HCT116 (cell line): ENCODE results near the gene UBE2D1. TPM values are rescaled to one million over a fixed set of nuclear protein-coding genes. Genes with fewer than 3 reads are reported as not detected.

ENCODE experiments used
- ATAC-seq: fragments of 200-7000 bp; cut with Tn5 transposase; 2 replicates; pipeline ENCODE4 v1.9.1; 2020; ENCODE audit warnings: mild to moderate bottlenecking, moderate library complexity
- BruUV-seq: library from RNA; stranded (reverse); fragments of 400-500 nt; replicated peaks from 2 replicates; lab custom pipeline; 2021; lab: Mats Ljungman, UMichigan
- CTCF ChIA-PET: fragments of 300-600 bp; sonication (Branson Sonifier 250); formaldehyde crosslinking; loops from one replicate; lab custom pipeline; 2021; ENCODE audit warnings: antibody characterized with exemption; lab: Charles Lee
- POLR2A ChIA-PET: fragments of 300-600, 350-600 bp; sonication (Branson Sonifier 250); formaldehyde crosslinking; loops from one replicate; lab custom pipeline; 2021; ENCODE audit warnings: antibody characterized with exemption; lab: Charles Lee
- RAD21 ChIA-PET, 2 experiments: fragments of 300-600 bp; sonication (Branson Sonifier 250); formaldehyde crosslinking; loops; one replicate each; lab custom pipeline; 2023; ENCODE audit warnings: low total read pairs in 2 of 2; ENCODE audit not compliant: uncharacterized antibody in 2 of 2, unreplicated experiment in 2 of 2, low non-redundant PET in 1 of 2; lab: Charles Lee
- DNase-seq: peaks from one replicate; pipeline ENCODE4 v3.0.0-alpha.2; 2010; ENCODE audit warnings: low read depth, low spot score
- H2AFZ ChIP-seq: fragments of 200-600 bp; shearing (Covaris generic), sonication (generic); 2 replicates; pipeline ENCODE4 v1.6.1; 2017; ENCODE audit warnings: low read depth, mixed run types, mixed read lengths, antibody characterized with exemption, low read length; ENCODE audit not compliant: poor library complexity, severe bottlenecking
- H3K27ac ChIP-seq: 2 replicates; pipeline ENCODE4 v1.5.1; 2012; ENCODE audit warnings: low read depth, low read length
- H3K27me3 ChIP-seq: fragments of 200-600 bp; sonication (generic); 2 replicates; pipeline ENCODE4 v1.6.1; 2016; ENCODE audit warnings: mixed run types, low read length, mixed read lengths; ENCODE audit not compliant: insufficient read depth
- H3K36me3 ChIP-seq, 2 experiments: fragments of 200-500 bp in 1 of 2; fragments of 200-600 bp in 1 of 2; sonication (Bioruptor generic) in 1 of 2; sonication (generic) in 1 of 2; 2 replicates each; pipeline versions ENCODE4 v1.5.1 to v1.6.1; 2014 to 2016; ENCODE audit warnings: low read length in 2 of 2, inconsistent platforms in 1 of 2, mixed read lengths in 1 of 2, mixed run types in 1 of 2; ENCODE audit not compliant: insufficient read depth in 2 of 2, control insufficient read depth in 1 of 2
- H3K4me1 ChIP-seq, 2 experiments: fragments of 200-600 bp in 1 of 2; sonication (generic) in 1 of 2; 2 replicates each; pipeline versions ENCODE4 v1.5.1 to v1.6.1; 2012 to 2017; ENCODE audit warnings: low read length in 2 of 2, inconsistent platforms in 1 of 2, mild to moderate bottlenecking in 1 of 2, mixed read lengths in 1 of 2, mixed run types in 1 of 2, moderate library complexity in 1 of 2; ENCODE audit not compliant: insufficient read depth in 2 of 2, control insufficient read depth in 1 of 2
- H3K4me2 ChIP-seq: fragments of 200-600 bp; sonication (generic); 2 replicates; pipeline ENCODE4 v1.6.1; 2017; ENCODE audit warnings: mixed run types, low read length, mixed read lengths
- H3K4me3 ChIP-seq, 2 experiments: fragments of 200-600 bp in 1 of 2; sonication (generic) in 1 of 2; replicated peaks in 1 of 2; 2 replicates each; pipeline ENCODE4 v1.5.1; 2011 to 2016; ENCODE audit warnings: low read length in 2 of 2, control low read depth in 1 of 2, low read depth in 1 of 2, mild to moderate bottlenecking in 1 of 2, mixed read lengths in 1 of 2, mixed run types in 1 of 2
- H3K79me2 ChIP-seq: fragments of 200-600 bp; sonication (generic); 2 replicates; pipeline ENCODE4 v1.6.1; 2017; ENCODE audit warnings: mild to moderate bottlenecking, mixed run types, low read length, moderate library complexity, mixed read lengths; ENCODE audit not compliant: insufficient read depth
- H3K9ac ChIP-seq: fragments of 200-600 bp; sonication (generic); 2 replicates; pipeline ENCODE4 v1.6.1; 2016; ENCODE audit warnings: low read length, mixed read lengths
- H3K9me2 ChIP-seq: fragments of 200-600 bp; sonication (generic), shearing (Covaris generic); 2 replicates; pipeline ENCODE4 v1.6.1; 2017; ENCODE audit warnings: mixed run types, mild to moderate bottlenecking, moderate library complexity; ENCODE audit not compliant: insufficient read depth
- H3K9me3 ChIP-seq, 2 experiments: fragments of 200-500 bp in 1 of 2; fragments of 200-600 bp in 1 of 2; sonication (Bioruptor generic) in 1 of 2; sonication (generic) in 1 of 2; 2 replicates each; pipeline ENCODE4 v1.6.1; 2014 to 2017; ENCODE audit warnings: low read length in 2 of 2, mixed read lengths in 2 of 2, inconsistent platforms in 1 of 2, low read depth in 1 of 2, mild to moderate bottlenecking in 1 of 2, mixed run types in 1 of 2, moderate library complexity in 1 of 2; ENCODE audit not compliant: control insufficient read depth in 1 of 2, insufficient read depth in 1 of 2
- H4K20me1 ChIP-seq: fragments of 200-600 bp; sonication (generic), shearing (Covaris generic); 2 replicates; pipeline ENCODE4 v1.6.1; 2017; ENCODE audit warnings: mixed run types, mild to moderate bottlenecking, moderate library complexity; ENCODE audit not compliant: insufficient read depth
- CEBPB ChIP-seq: IDR thresholded peaks from 2 replicates; pipeline ENCODE4 v1.6.1; 2012; ENCODE audit warnings: low read depth
- EGR1 ChIP-seq: IDR thresholded peaks from 2 replicates; pipeline ENCODE4 v1.6.1; 2012; ENCODE audit warnings: low read depth
- ELF1 ChIP-seq: IDR thresholded peaks from 2 replicates; pipeline ENCODE4 v1.6.1; 2012; ENCODE audit warnings: low read depth, borderline replicate concordance
- EZH2 ChIP-seq: fragments of 200-600 bp; sonication (generic); IDR thresholded peaks from 2 replicates; pipeline ENCODE4 v1.6.1; 2017; ENCODE audit warnings: antibody characterized with exemption, mixed run types
- EZH2phosphoT487 ChIP-seq: fragments of 200-600 bp; IDR thresholded peaks from 2 replicates; pipeline ENCODE4 v1.6.1; 2018; ENCODE audit warnings: antibody characterized with exemption, borderline replicate concordance
- FOSL1 ChIP-seq: IDR thresholded peaks from 2 replicates; pipeline ENCODE4 v1.6.1; 2012; ENCODE audit warnings: low read depth
- JUND ChIP-seq: IDR thresholded peaks from 2 replicates; pipeline ENCODE4 v1.6.1; 2012
- MAX ChIP-seq: IDR thresholded peaks from 2 replicates; pipeline ENCODE4 v1.6.1; 2012
- POLR2A ChIP-seq: IDR thresholded peaks from 2 replicates; pipeline ENCODE4 v1.7.0; 2011; ENCODE audit warnings: borderline replicate concordance; ENCODE audit not compliant: insufficient read depth, insufficient read length; ENCODE audit errors: extremely low read depth
- POLR2AphosphoS5 ChIP-seq: IDR thresholded peaks from 2 replicates; pipeline ENCODE4 v1.6.1; 2011; ENCODE audit warnings: mild to moderate bottlenecking, low read depth, low read length, moderate library complexity
- RAD21 ChIP-seq: IDR thresholded peaks from 2 replicates; pipeline ENCODE4 v1.6.1; 2012; ENCODE audit warnings: low read depth, mild to moderate bottlenecking
- SIN3A ChIP-seq: IDR thresholded peaks from 2 replicates; pipeline ENCODE4 v1.6.1; 2012; ENCODE audit warnings: low read depth
- SP1 ChIP-seq: IDR thresholded peaks from 2 replicates; pipeline ENCODE4 v1.6.1; 2012; ENCODE audit warnings: low read depth
- SRF ChIP-seq: IDR thresholded peaks from 2 replicates; pipeline ENCODE4 v1.6.1; 2012; ENCODE audit warnings: low read depth
- TCF7L2 ChIP-seq: IDR thresholded peaks from 2 replicates; pipeline ENCODE4 v1.7.0; 2011; ENCODE audit warnings: borderline replicate concordance, inconsistent platforms; ENCODE audit not compliant: insufficient read depth, insufficient read length; ENCODE audit errors: extremely low read depth
- YY1 ChIP-seq: IDR thresholded peaks from 2 replicates; pipeline ENCODE4 v1.6.1; 2011; ENCODE audit warnings: low read length, low read depth, moderate library complexity, mild to moderate bottlenecking; ENCODE audit not compliant: insufficient replicate concordance; ENCODE audit errors: extremely low read depth
- ZBTB33 ChIP-seq: IDR thresholded peaks from 2 replicates; pipeline ENCODE4 v1.6.1; 2011; ENCODE audit warnings: mild to moderate bottlenecking, low read length, moderate library complexity; ENCODE audit not compliant: insufficient replicate concordance; ENCODE audit errors: extremely low read depth
- ZFX ChIP-seq: fragments of 450-650 bp; IDR thresholded peaks from 2 replicates; pipeline ENCODE4 v1.6.1; 2017
- ZNF274 ChIP-seq: fragments of 200-500 bp; sonication (Bioruptor generic); IDR thresholded peaks from 2 replicates; pipeline ENCODE4 v1.6.1; 2014; ENCODE audit warnings: mild to moderate bottlenecking, low read depth, low read length, inconsistent platforms
- intact Hi-C: fragments of 100-400 bp; cut with micrococcal nuclease; formaldehyde crosslinking; loops from 2 replicates; pipeline ENCODE4 v1.10.0; 2022
- total RNA-seq: library from RNA; stranded (reverse); gene quantifications from one replicate; pipeline ENCODE4 v1.2.1, GENCODE V29; 2021; ENCODE audit not compliant: unreplicated experiment
- TF ChIP-seq, protein P1 (sequence below): IDR thresholded peaks from 2 replicates; pipeline ENCODE4 v1.6.1; 2012

UBE2D1 gene
- total RNA-seq, 1 experiment from 2014 or later, result 15.5 TPM

DNA sequence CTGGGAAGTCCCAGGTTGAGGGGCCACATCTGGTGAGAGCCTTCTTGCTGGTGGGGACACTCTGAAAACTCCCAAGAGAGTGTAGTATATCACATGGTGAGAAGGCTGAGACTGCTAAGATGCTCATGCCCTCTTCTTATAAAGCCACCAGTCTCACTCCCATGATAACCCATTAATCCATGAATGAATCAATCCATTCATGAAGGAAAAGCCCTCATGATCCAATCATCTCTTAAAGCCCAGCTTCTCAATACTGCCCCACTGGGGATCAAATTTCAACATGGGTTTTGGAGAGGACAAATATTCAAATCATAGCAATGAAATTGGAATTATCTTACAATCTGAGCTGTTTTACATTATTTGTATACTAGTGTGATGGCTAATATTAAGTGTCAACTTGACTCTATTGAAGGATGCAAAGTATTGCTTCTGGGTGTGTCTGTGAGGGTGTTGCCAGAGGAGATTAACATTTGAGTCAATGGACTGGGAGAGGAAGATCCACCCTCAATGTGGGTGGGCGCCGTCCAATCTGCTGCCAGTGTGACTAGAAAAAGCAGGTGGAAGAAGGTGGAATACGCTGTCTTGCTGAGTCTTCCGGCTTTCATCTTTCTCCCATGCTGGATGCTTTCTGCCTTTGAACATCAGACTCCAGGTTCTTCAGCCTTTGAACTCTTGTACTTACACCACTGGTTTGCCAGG is 14.3 kb upstream of the UBE2D1 start (continued):
- TF ChIP-seq EGR1 (no peak), TCF7L2 (no peak), FOSL1 (no peak), SIN3A (no peak), SRF (no peak), CEBPB (no peak)

GRCh38 chr10:58322072-58322834 is 12.6 kb upstream of the UBE2D1 start:
- intact Hi-C loops, result no loop called here
- Histone ChIP-seq H3K4me2 (no peak overlapping the region), H3K79me2 (no peaks in the 10 kb centered on the region), H3K4me1 (no peaks in the 10 kb centered on the region), H3K27ac (no peak overlapping the region), H3K9me3 (no peaks in the 10 kb centered on the region), H3K9me2 (no peaks in the 10 kb centered on the region), H3K36me3 (no peaks in the 10 kb centered on the region), H4K20me1 (no peaks in the 10 kb centered on the region), H3K9ac (no peak overlapping the region), H3K4me3 (no peak overlapping the region), H3K27me3 (no peaks in the 10 kb centered on the region), H2AFZ (no peak overlapping the region)
- no peak for ATAC-seq
- ChIA-PET POLR2A (no interaction called here), CTCF (no interaction called here), RAD21 (no interaction called here)
- no TSS peak for BruUV-seq
- no peak for DNase-seq
- no peak for TF ChIP-seq SP1
- no peak for TF ChIP-seq POLR2AphosphoS5
- TF ChIP-seq CEBPB, result no peak
- TF ChIP-seq EZH2, result no peak
- TF ChIP-seq MAX, result no peak
- TF ChIP-seq JUND, result no peak
- no peak for TF ChIP-seq ZBTB33
- TF ChIP-seq FOSL1, result no peak
- no peak for TF ChIP-seq EZH2phosphoT487
- TF ChIP-seq, protein P1, sequence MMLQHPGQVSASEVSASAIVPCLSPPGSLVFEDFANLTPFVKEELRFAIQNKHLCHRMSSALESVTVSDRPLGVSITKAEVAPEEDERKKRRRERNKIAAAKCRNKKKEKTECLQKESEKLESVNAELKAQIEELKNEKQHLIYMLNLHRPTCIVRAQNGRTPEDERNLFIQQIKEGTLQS, result no peak
- no peak for TF ChIP-seq YY1
- TF ChIP-seq ELF1, result no peak
- TF ChIP-seq ZNF274, result no peak
- no peak for TF ChIP-seq EGR1
- no peak for TF ChIP-seq RAD21
- TF ChIP-seq POLR2A, result no peak
- no peak for TF ChIP-seq ZFX
- no peak for TF ChIP-seq SRF
